NCI-H460 (cell line): ENCODE measurements around the gene TMEM175. TPM values are rescaled to one million over a fixed set of nuclear protein-coding genes. Genes with fewer than 3 reads are reported as not detected.
"Not testable (repeated sequence)": the region's sequence is repeated elsewhere in the genome, so short reads cannot be mapped to it uniquely, and the experiment has no call there.

Experiments
- DNase-seq: peaks from one replicate; pipeline ENCODE4 v3.0.0-alpha.2; 2016; ENCODE audit warnings: low read depth; ENCODE audit errors: extremely low read depth
- total RNA-seq: library from RNA; depleted of rRNA; stranded (reverse); fragments of >200 nt; shearing (Covaris generic); gene quantifications from 2 replicates; pipeline ENCODE4 v1.2.3, GENCODE V29; 2014; rRNA removed

TMEM175 gene
- total RNA-seq, 1 experiment from 2014 or later, result 8.1 TPM

- no peak for DNase-seq
Observed at GRCh38 chr4:998096-998691, 65.9 kb downstream of the TMEM175 start.

GRCh38 chr4:999240-999863 is 67.1 kb downstream of the TMEM175 start:
- DNase-seq, result not testable (repeated sequence)

DNA sequence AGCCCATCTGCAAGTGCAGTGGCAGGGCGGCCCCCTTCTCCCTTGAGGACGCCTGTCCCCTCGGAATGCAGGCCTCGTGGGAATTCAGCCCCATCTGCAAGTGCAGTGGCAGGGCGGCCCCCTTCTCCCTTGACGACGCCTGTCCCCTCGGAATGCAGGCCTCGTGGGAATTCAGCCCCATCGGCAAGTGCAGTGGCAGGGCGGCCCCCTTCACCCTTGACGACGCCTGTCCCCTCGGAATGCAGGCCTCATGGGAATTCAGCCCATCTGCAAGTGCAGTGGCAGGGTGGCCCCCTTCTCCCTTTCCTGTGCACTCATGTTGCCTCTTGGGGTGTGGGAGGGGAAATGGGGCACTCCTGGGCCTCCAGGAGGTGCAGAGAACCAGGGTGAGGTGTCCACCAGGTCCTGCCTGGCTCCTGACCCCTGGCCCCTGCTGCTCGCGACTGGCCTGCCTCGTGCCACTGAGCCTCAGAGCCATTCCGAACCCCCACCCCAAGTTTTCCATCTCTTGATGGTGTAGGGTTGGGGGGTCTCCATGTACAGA is 67.7 kb downstream of the TMEM175 start:
- no peak for DNase-seq

- no peak for DNase-seq
Observed at GRCh38 chr4:1000686-1001260, 68.5 kb downstream of the TMEM175 start.

GRCh38 chr4:1001561-1002130 is 69.4 kb downstream of the TMEM175 start:
- DNase-seq, result no peak

DNA sequence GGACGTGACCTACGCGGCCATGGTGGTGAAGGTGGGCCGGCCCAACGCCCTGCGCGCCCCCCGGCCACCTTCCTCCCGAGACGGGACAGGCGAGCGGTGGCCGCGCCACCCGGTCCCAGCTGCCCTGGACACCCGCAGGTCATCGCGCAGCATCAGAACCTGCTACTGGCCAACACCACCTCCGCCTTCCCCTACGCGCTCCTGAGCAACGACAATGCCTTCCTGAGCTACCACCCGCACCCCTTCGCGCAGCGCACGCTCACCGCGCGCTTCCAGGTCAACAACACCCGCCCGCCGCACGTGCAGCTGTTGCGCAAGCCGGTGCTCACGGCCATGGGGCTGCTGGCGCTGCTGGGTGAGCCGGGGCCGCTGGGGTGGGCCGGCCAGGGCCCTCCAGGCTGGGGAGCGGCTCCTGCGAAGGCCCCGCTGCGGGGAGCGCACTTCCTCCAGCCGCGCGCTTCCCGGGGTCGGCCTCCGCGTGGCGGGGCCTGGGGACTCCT is 69.9 kb downstream of the TMEM175 start:
- no peak for DNase-seq

GRCh38 chr4:1002631-1003251 is 70.5 kb downstream of the TMEM175 start:
- no peak for DNase-seq

DNA sequence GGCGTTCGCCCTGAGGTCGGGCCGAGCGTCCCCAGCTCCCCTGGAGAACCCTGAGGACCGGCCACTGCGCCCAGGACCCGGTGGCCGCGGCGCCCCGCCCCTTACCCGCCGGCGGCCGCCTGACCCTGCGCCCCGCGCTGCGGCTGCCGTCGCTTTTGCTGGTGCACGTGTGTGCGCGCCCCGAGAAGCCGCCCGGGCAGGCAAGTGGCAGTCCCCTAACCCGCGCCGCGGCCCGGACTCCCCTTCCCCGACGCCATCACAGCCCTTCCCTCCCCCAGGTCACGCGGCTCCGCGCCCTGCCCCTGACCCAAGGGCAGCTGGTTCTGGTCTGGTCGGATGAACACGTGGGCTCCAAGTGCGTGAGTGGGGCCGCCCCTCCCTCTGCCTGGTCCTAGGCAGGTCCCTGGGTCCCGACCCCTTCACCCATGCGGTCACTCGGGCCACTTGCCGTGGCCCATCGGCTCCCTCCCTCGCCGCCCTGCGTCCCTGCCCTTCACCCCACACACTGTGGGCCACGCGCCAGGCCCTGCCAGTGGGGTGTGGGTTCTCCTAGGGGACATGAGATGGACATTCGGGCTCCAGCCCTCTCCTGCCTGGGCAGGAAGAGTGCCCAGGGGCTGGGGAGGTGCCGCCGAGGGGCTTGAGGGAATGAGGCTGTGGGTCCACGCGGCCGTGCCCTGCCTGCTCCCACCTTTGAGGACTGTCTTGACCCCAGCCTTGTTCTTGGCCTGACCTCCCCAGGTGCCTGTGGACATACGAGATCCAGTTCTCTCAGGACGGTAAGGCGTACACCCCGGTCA is 71.2 kb downstream of the TMEM175 start:
- no peak for DNase-seq

- no peak for DNase-seq
Observed at GRCh38 chr4:1004071-1004418, 71.8 kb downstream of the TMEM175 start.

DNA sequence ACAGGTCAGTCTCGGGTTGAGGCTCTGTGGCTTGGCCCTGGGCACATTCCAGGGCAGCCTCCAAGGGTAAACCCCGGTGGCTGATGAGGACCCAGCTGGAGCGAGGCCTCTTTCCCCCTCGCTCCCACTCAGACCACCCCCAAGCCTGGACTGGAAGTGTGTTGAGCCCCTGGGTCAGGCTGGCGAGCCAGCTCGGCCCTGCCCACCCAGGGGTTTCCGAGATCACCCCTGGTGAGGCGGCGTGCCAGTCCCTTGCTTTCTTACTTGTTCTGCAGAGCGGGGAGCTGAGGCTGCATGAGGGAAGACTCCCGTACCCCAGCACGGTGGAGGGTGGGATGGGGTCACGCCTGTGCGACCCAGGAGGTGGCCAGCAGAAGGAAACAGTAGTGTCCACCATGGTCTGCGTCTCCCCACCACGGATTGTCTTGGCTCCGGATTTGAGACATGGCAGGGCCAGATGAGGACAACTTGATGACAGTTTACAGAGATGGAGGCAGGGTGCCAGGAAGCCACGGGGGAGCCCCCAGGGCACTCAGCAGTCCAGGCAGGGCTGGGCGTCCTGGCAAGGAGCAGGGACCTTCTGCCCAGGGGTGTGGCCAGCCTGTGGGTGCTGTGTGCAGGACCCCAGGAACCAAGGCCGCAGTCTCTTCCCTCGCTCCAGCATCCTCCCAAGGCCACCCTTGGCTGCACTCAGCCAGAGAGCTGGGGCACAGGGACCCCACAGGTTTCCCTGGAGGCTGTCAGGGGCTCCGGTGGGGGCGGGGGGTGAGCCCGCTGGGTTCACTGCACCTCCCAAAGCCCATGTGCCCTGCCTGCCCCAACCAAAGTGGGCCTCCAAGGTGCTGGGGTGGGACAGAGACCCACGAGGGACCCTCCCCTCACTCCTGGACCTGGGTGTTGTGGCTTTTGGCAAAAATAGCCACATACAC is 72.6 kb downstream of the TMEM175 start:
- DNase-seq, result no peak

DNA sequence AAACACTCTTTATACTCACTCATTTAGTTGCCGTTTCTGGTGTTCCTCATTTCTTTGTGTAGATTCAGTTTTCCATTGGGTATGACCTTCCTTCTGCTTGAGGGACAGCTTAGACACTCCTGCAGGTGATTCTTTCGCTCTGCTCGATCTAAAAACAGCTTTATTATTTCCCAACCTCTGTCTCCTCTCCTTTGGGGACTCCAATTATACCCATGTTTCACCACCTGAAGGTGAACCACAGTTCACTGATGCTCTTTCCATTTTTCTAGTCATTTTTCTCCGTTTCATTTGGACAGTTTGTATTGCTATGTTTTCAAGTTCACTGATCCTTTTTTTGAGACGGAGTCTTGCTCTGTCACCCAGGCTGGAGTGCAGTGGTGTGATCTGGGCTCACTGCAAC is 74.6 kb downstream of the TMEM175 start:
- no peak for DNase-seq

Other genes with a start within 250 kb of the TMEM175 start
- gene SLC49A3, start 243.3 kb upstream of the TMEM175 start, total RNA-seq, result not detected in 2 replicates
- 28.4 and 29.9 TPM in 2 replicates for gene PCGF3, start 226.6 kb upstream of the TMEM175 start, total RNA-seq
- 0.10 and 0.61 TPM in 2 replicates for gene CPLX1, start 106.3 kb upstream of the TMEM175 start, total RNA-seq
- gene GAK, start 144 bp upstream of the TMEM175 start, total RNA-seq, result 64.4 and 67.2 TPM in 2 replicates
- 7.5 and 7.9 TPM in 2 replicates for gene DGKQ, start 41.1 kb downstream of the TMEM175 start, total RNA-seq
- 6.9 and 8.9 TPM in 2 replicates for gene IDUA, start 54.6 kb downstream of the TMEM175 start, total RNA-seq
- 0.61 and 1.1 TPM in 2 replicates for gene SLC26A1, start 60.9 kb downstream of the TMEM175 start, total RNA-seq
- 16.8 and 21.7 TPM in 2 replicates for gene FGFRL1, start 79.2 kb downstream of the TMEM175 start, total RNA-seq
- gene RNF212, start 181.1 kb downstream of the TMEM175 start, total RNA-seq, result 9.9 and 13.3 TPM in 2 replicates
- gene SPON2, start 240.1 kb downstream of the TMEM175 start, total RNA-seq, result 0.17 TPM in 1 of 2 replicates, not detected in the other